Peyer's patch (tissue), 4 donors: Measurements from ENCODE around the gene NIPBL.

Experiments used
- CTCF ChIP-seq, 6 experiments: fragments of 450-650 bp in 4 of 6; fragments of 200-600 bp in 2 of 6; sonication (generic) in 1 of 6; IDR thresholded peaks; one replicate each; pipeline ENCODE4 v1.5.1; 2017 to 2019; ENCODE audit warnings: antibody characterized with exemption in 6 of 6, mild to moderate bottlenecking in 3 of 6, moderate library complexity in 1 of 6
- POLR2A ChIP-seq, 2 donors: fragments of 450-650 bp; IDR thresholded peaks; one replicate each; pipeline ENCODE4 v1.5.1; 2017; ENCODE audit warnings: antibody characterized with exemption in 2 of 2, mild to moderate bottlenecking in 2 of 2, moderate library complexity in 2 of 2

- TF ChIP-seq CTCF (IDR thresholded peaks at IDR 0.05) (no peak), POLR2A (IDR thresholded peaks at IDR 0.05) (no peak)
Observed at GRCh38 chr5:37047947-37048346, 171.4 kb downstream of the NIPBL start.
